Right forelimb (tissue), 1 donor: ENCODE measurements around the gene NKIRAS2.
"Not testable (repeated sequence)": the region's sequence is repeated elsewhere in the genome, so short reads cannot be mapped to it uniquely, and the experiment has no call there.

ENCODE experiments used
- DNase-seq: peaks from one replicate; pipeline ENCODE4 v3.0.0-alpha.2; 2018

Gene NKIRAS2

GRCh38 chr17:42000413-42001133 is 19.3 kb upstream of the NKIRAS2 start:
- no peak for DNase-seq

GRCh38 chr17:42001729-42002128 is 18.2 kb upstream of the NKIRAS2 start:
- no peak for DNase-seq

- DNase-seq: no peak
Measured at GRCh38 chr17:42002175-42002791, 17.6 kb upstream of the NKIRAS2 start.

GRCh38 chr17:42002792-42003301 is 17.0 kb upstream of the NKIRAS2 start:
- DNase-seq: no peak

GRCh38 chr17:42005166-42005565 is 14.7 kb upstream of the NKIRAS2 start:
- no peak for DNase-seq

- DNase-seq: no peak
Measured at GRCh38 chr17:42009170-42009569, 10.7 kb upstream of the NKIRAS2 start.

- not testable (repeated sequence) for DNase-seq
Measured at GRCh38 chr17:42010266-42010680, 9.6 kb upstream of the NKIRAS2 start.

- DNase-seq: no peak
Measured at GRCh38 chr17:42010898-42011516, 8.9 kb upstream of the NKIRAS2 start.

GRCh38 chr17:42012363-42012762 is 7.5 kb upstream of the NKIRAS2 start:
- DNase-seq: not testable (repeated sequence)

GRCh38 chr17:42013740-42014139 is 6.2 kb upstream of the NKIRAS2 start:
- not testable (repeated sequence) for DNase-seq

GRCh38 chr17:42016411-42016831 is 3.5 kb upstream of the NKIRAS2 start:
- DNase-seq: no peak

GRCh38 chr17:42016941-42017865 is 2.7 kb upstream of the NKIRAS2 start, which contains the start of gene DNAJC7:
Gene DNAJC7 (minus strand): TSS chr17:42017439. CDS start chr17:42017416, 23 bp downstream.
- DNase-seq: peak; percentile 95

- no peak for DNase-seq
Measured at GRCh38 chr17:42017866-42018200, 2.1 kb upstream of the NKIRAS2 start.

GRCh38 chr17:42018339-42018738 is 1.6 kb upstream of the NKIRAS2 start:
- DNase-seq: no peak

GRCh38 chr17:42018988-42019387 is 902 bp upstream of the NKIRAS2 start:
- no peak for DNase-seq

- DNase-seq: not testable (repeated sequence)
Measured at GRCh38 chr17:42020845-42021244, 955 bp downstream of the NKIRAS2 start.

GRCh38 chr17:42023524-42024349 is 3.8 kb downstream of the NKIRAS2 start:
- no peak for DNase-seq

- DNase-seq: no peak
Measured at GRCh38 chr17:42025191-42025579, 5.3 kb downstream of the NKIRAS2 start.

GRCh38 chr17:42025936-42026335 is 6.0 kb downstream of the NKIRAS2 start:
- DNase-seq: no peak

GRCh38 chr17:42026857-42027589 is 7.1 kb downstream of the NKIRAS2 start:
- DNase-seq: no peak

- DNase-seq: no peak
Measured at GRCh38 chr17:42027590-42027889, 7.7 kb downstream of the NKIRAS2 start.
